Upper lobe of left lung (tissue), 6 donors: Measurements from ENCODE around the gene PRAMEF13. TPM values are rescaled to one million over a fixed set of nuclear protein-coding genes. Genes with fewer than 3 reads are reported as not detected.
A peak's percentile ranks its signal among the peaks of the same experiment; 100 is the strongest.
"Not testable (repeated sequence)": the region's sequence is repeated elsewhere in the genome, so short reads cannot be mapped to it uniquely, and the experiment has no call there.

Source experiments
- ATAC-seq, 2 donors: fragments of 200-7000 bp; cut with Tn5 transposase; one replicate each; pipeline ENCODE4 v1.9.1; 2022; ENCODE audit warnings: mild to moderate bottlenecking in 2 of 2, moderate library complexity in 2 of 2; ENCODE audit not compliant: low FRiP score in 2 of 2
- DNase-seq, 2 donors: peaks; one replicate each; pipeline ENCODE4 v3.0.0-alpha.2; 2019 to 2020
- H3K27ac ChIP-seq, 4 donors: fragments of 200-600 bp; sonication (generic); one replicate each; pipeline ENCODE4 v1.5.1; 2016 to 2019
- H3K27me3 ChIP-seq, 4 donors: fragments of 200-600 bp; sonication (generic); one replicate each; pipeline ENCODE4 v1.5.1; 2017 to 2019
- H3K36me3 ChIP-seq, 4 donors: fragments of 200-600 bp; sonication (generic); one replicate each; pipeline ENCODE4 v1.5.1; 2016 to 2019
- H3K4me1 ChIP-seq, 4 donors: fragments of 200-600 bp; sonication (generic); one replicate each; pipeline ENCODE4 v1.5.1; 2018 to 2019
- H3K4me3 ChIP-seq, 4 donors: fragments of 200-600 bp; sonication (generic); one replicate each; pipeline ENCODE4 v1.5.1; 2017 to 2019; ENCODE audit warnings: mild to moderate bottlenecking in 2 of 4, moderate library complexity in 1 of 4
- H3K9me3 ChIP-seq, 4 donors: fragments of 200-600 bp; sonication (generic); one replicate each; pipeline ENCODE4 v1.5.1; 2018 to 2019
- CTCF ChIP-seq, 6 experiments: fragments of 450-650 bp in 4 of 6; fragments of 200-600 bp in 2 of 6; sonication (generic) in 2 of 6; IDR thresholded peaks; one replicate each; pipeline ENCODE4 v1.5.1; 2016 to 2019; ENCODE audit warnings: antibody characterized with exemption in 6 of 6
- EP300 ChIP-seq, 4 donors: sonication (generic); formaldehyde crosslinking; IDR thresholded peaks; one replicate each; pipeline ENCODE4 v1.5.1; 2017; ENCODE audit warnings: antibody characterized with exemption in 4 of 4, control low read depth in 2 of 4
- POLR2A ChIP-seq, 4 donors: fragments of 450-650 bp; IDR thresholded peaks; one replicate each; pipeline ENCODE4 v1.5.1; 2016 to 2017; ENCODE audit warnings: antibody characterized with exemption in 4 of 4, mild to moderate bottlenecking in 2 of 4
- POLR2AphosphoS5 ChIP-seq, 2 donors: sonication (generic); formaldehyde crosslinking; IDR thresholded peaks; one replicate each; pipeline ENCODE4 v1.5.1; 2017; ENCODE audit warnings: antibody characterized with exemption in 2 of 2
- WGBS, 2 donors: methylation state at CpG; one replicate each; pipeline ENCODE4 v1.1.5; 2017 to 2018; 5-methylcytosine and 5-hydroxymethylcytosine counted together
- total RNA-seq, 6 donors: library from RNA; depleted of rRNA in 4 of 6; stranded (reverse); fragments of >200 nt in 4 of 6; gene quantifications; one replicate each; pipeline versions ENCODE4 v1.1.0 to v1.2.1, GENCODE V29; 2016 to 2021
- donor health status: DM: no; HTN: no; CAD: no; lungs with moderate emphysema.
- donor health status: DM: no; HTN: yes; CAD: no; lungs with severe emphysema.

PRAMEF13 gene
- total RNA-seq, 6 donors from 2014 or later: not detected

- Histone ChIP-seq H3K4me1 (no peaks in the 10 kb centered on the region), H3K36me3 (no peaks in the 10 kb centered on the region), H3K9me3 (no peaks in the 10 kb centered on the region), H3K4me3 (no peak overlapping the region), H3K27me3 (no peaks in the 10 kb centered on the region), H3K27ac (no peak overlapping the region)
- TF ChIP-seq POLR2AphosphoS5 (IDR thresholded peaks at IDR 0.05): no peak
- no peak for TF ChIP-seq EP300 (IDR thresholded peaks at IDR 0.05)
- no peak for TF ChIP-seq POLR2A (IDR thresholded peaks at IDR 0.05)
- TF ChIP-seq CTCF (IDR thresholded peaks at IDR 0.05): peak in 3 of 6 experiments; percentile 8 to 38 (median 35)
- WGBS, 2 donors: 76% methylated on average over 7 of the region's 7 CpGs
- no peak for ATAC-seq
- DNase-seq: peak in 1 of 2 donors; percentile 42
Observed at GRCh38 chr1:13228343-13228781, 27.2 kb upstream of the PRAMEF13 start.

GRCh38 chr1:13227271-13228055 lies 26.3 kb upstream of the PRAMEF13 start:
- H3K27me3 ChIP-seq, H3K36me3 ChIP-seq, H3K4me1 ChIP-seq, ATAC-seq, H3K27ac ChIP-seq, DNase-seq, H3K9me3 ChIP-seq, H3K4me3 ChIP-seq: not testable (repeated sequence)
- WGBS, 2 donors: 88% methylated on average over 8 of the region's 8 CpGs

GRCh38 chr1:13225675-13226204 lies 24.5 kb upstream of the PRAMEF13 start, which contains the start of gene PRAMEF18:
Gene PRAMEF18 (minus strand): TSS chr1:13226154. CDS start chr1:13226106, 48 bp downstream.
- H3K4me1 ChIP-seq, H3K27ac ChIP-seq, DNase-seq, H3K27me3 ChIP-seq, H3K9me3 ChIP-seq, H3K36me3 ChIP-seq, H3K4me3 ChIP-seq: not testable (repeated sequence)
- peak; percentile 34 to 40 for ATAC-seq
- 80 to 87% methylated on average over 5 to 9 of the region's 9 CpGs for WGBS, 2 donors

GRCh38 chr1:13224480-13225060 lies 23.4 kb upstream of the PRAMEF13 start:
- TF ChIP-seq POLR2AphosphoS5 (IDR thresholded peaks at IDR 0.05): no peak
- no peak for TF ChIP-seq POLR2A (IDR thresholded peaks at IDR 0.05)
- no peaks in the 10 kb centered on the region for H3K9me3 ChIP-seq
- H3K27ac ChIP-seq: no peak overlapping the region
- H3K4me1 ChIP-seq: no peaks in the 10 kb centered on the region
- no peak overlapping the region for H3K4me3 ChIP-seq
- ATAC-seq (peak; percentile 34 to 55), DNase-seq (no peak)
- H3K36me3 ChIP-seq: no peaks in the 10 kb centered on the region
- WGBS, 2 donors: 86 to 87% methylated on average over 5 of the region's 5 CpGs
- H3K27me3 ChIP-seq: no peaks in the 10 kb centered on the region

GRCh38 chr1:13222788-13223187 lies 21.6 kb upstream of the PRAMEF13 start:
- not testable (repeated sequence) for ATAC-seq, H3K36me3 ChIP-seq, H3K27ac ChIP-seq, H3K27me3 ChIP-seq, H3K4me1 ChIP-seq, H3K9me3 ChIP-seq, H3K4me3 ChIP-seq, DNase-seq
- no CpG with 5 or more reads among the region's 4 CpGs for WGBS, 2 donors

- WGBS, 2 donors: no CpG with 5 or more reads among the region's 3 CpGs
- not testable (repeated sequence) for ATAC-seq, H3K36me3 ChIP-seq, H3K4me1 ChIP-seq, H3K27ac ChIP-seq, DNase-seq, H3K27me3 ChIP-seq, H3K9me3 ChIP-seq, H3K4me3 ChIP-seq
Observed at GRCh38 chr1:13219203-13219602, 18.0 kb upstream of the PRAMEF13 start.

- not testable (repeated sequence) for H3K27ac ChIP-seq, ATAC-seq, H3K4me1 ChIP-seq, H3K4me3 ChIP-seq, H3K9me3 ChIP-seq, DNase-seq, H3K27me3 ChIP-seq, H3K36me3 ChIP-seq
- no CpG with 5 or more reads among the region's 7 CpGs for WGBS, 2 donors
Observed at GRCh38 chr1:13216619-13217018, 15.4 kb upstream of the PRAMEF13 start.

GRCh38 chr1:13208712-13209111 lies 7.5 kb upstream of the PRAMEF13 start:
- no CpG with 5 or more reads among the region's 9 CpGs for WGBS, 2 donors
- not testable (repeated sequence) for H3K4me3 ChIP-seq, DNase-seq, H3K27me3 ChIP-seq, H3K9me3 ChIP-seq, H3K27ac ChIP-seq, H3K4me1 ChIP-seq, H3K36me3 ChIP-seq, ATAC-seq

GRCh38 chr1:13171548-13171947 lies 29.7 kb downstream of the PRAMEF13 start, which contains the start of gene PRAMEF9:
Gene PRAMEF9 (plus strand): TSS chr1:13171848. CDS start chr1:13175281, 3,433 bp downstream.
- WGBS, 2 donors: 86% methylated on average over 2 of the region's 2 CpGs; no CpG with 5 or more reads in 1 of the 2 donors
- H3K36me3 ChIP-seq, ATAC-seq, H3K9me3 ChIP-seq, DNase-seq, H3K27ac ChIP-seq, H3K27me3 ChIP-seq, H3K4me3 ChIP-seq, H3K4me1 ChIP-seq: not testable (repeated sequence)

- WGBS, 2 donors: no CpG with 5 or more reads among the region's 8 CpGs
Observed at GRCh38 chr1:13165531-13165930, 35.7 kb downstream of the PRAMEF13 start, which contains the start of gene HNRNPCL4. Gene HNRNPCL4 (minus strand): TSS chr1:13165631. CDS start chr1:13165467, 164 bp downstream.

GRCh38 chr1:13155909-13156308 lies 45.3 kb downstream of the PRAMEF13 start, which contains the start of gene PRAMEF26:
Gene PRAMEF26 (minus strand): TSS chr1:13156009. CDS start chr1:13153095, 2,914 bp downstream.
- 78% methylated on average over 1 of the region's 5 CpGs; no CpG with 5 or more reads in 1 of the 2 donors for WGBS, 2 donors
- not testable (repeated sequence) for H3K27me3 ChIP-seq, H3K9me3 ChIP-seq, H3K4me3 ChIP-seq, H3K36me3 ChIP-seq, DNase-seq, H3K27ac ChIP-seq, H3K4me1 ChIP-seq, ATAC-seq

More at GRCh38 chr1:13165531-13165930, 35.7 kb downstream of the PRAMEF13 start, which contains the start of gene HNRNPCL4:
- not testable (repeated sequence) for ATAC-seq, DNase-seq, H3K4me1 ChIP-seq, H3K4me3 ChIP-seq, H3K27ac ChIP-seq, H3K36me3 ChIP-seq, H3K9me3 ChIP-seq, H3K27me3 ChIP-seq
